ENCODE data around the gene RIBC1. TPM values are rescaled to one million over a fixed set of nuclear protein-coding genes. Genes with fewer than 3 reads are reported as not detected.
A peak's percentile ranks its signal among the peaks of the same experiment; 100 is the strongest.

Gene RIBC1
- total and polyA plus RNA-seq, 4 donors, result 6.0 to 12.7 (median 9.8) TPM

GRCh38 chrX:53422086-53422860 is 400 bp upstream of the RIBC1 start, which contains the start of gene SMC1A:
SMC1A (minus strand) TSS chrX:53422654; CDS start chrX:53422600, 54 bp downstream.
- 0 to 1% methylated on average over 58 to 75 of the region's 75 CpGs for WGBS, 2 donors
- peak within 1 kb of the TSS; percentile 89 to 92 for H3K9ac ChIP-seq (ENCODE audit: insufficient read depth in 1 of 2, low read length in 2 of 2)
- peak within 1 kb of the TSS; percentile 82 to 93 for H3K27ac ChIP-seq (ENCODE audit: low read depth in 1 of 2, low read length in 1 of 2)
- peak within 1 kb of the TSS; percentile 70 for H3K4me3 ChIP-seq
- H3K36me3 ChIP-seq (ENCODE audit: control insufficient read depth in 4 of 4, insufficient read depth in 4 of 4, low read length in 4 of 4), result peaks cover 0 to 4% (median 0%) of the 10 kb centered on the region in 4 donors
- peaks cover 0 to 15% (median 3%) of the 10 kb centered on the region in 5 donors for H3K4me1 ChIP-seq (ENCODE audit: control insufficient read depth in 5 of 5, insufficient read depth in 5 of 5, low read length in 5 of 5)
- no peak for TF ChIP-seq CTCF (IDR thresholded peaks at IDR 0.05; ENCODE audit: control extremely low read depth, extremely low read depth)
- DNase-seq (peak; percentile 97 to 99 (median 99)), ATAC-seq (ENCODE audit: insufficient read depth, low FRiP score) (peak; percentile 98)
- H3K9me3 ChIP-seq (ENCODE audit: control insufficient read depth in 4 of 4, insufficient read depth in 3 of 4, low read length in 3 of 4), result no peaks in the 10 kb centered on the region
- peaks cover 0 to 8% (median 5%) of the 10 kb centered on the region in 3 donors for H3K27me3 ChIP-seq (ENCODE audit: control insufficient read depth in 3 of 3, insufficient read depth in 3 of 3, low read length in 2 of 3)

- 94 to 98% methylated on average over 8 of the region's 8 CpGs for WGBS, 2 donors
- H3K4me3 ChIP-seq, result no peak overlapping the region
- peaks cover 0 to 11% (median 8%) of the 10 kb centered on the region in 4 donors for H3K36me3 ChIP-seq (ENCODE audit: control insufficient read depth in 4 of 4, insufficient read depth in 4 of 4, low read length in 4 of 4)
- DNase-seq (no peak), ATAC-seq (ENCODE audit: insufficient read depth, low FRiP score) (no peak)
- H3K27ac ChIP-seq (ENCODE audit: low read depth in 1 of 2, low read length in 1 of 2), result no peak overlapping the region
- no peak overlapping the region for H3K9ac ChIP-seq (ENCODE audit: insufficient read depth in 1 of 2, low read length in 2 of 2)
- peaks cover 0 to 31% (median 30%) of the 10 kb centered on the region in 3 donors for H3K27me3 ChIP-seq (ENCODE audit: control insufficient read depth in 3 of 3, insufficient read depth in 3 of 3, low read length in 2 of 3)
- H3K9me3 ChIP-seq (ENCODE audit: control insufficient read depth in 4 of 4, insufficient read depth in 3 of 4, low read length in 3 of 4), result peaks cover 0 to 1% (median 0%) of the 10 kb centered on the region in 4 donors
- H3K4me1 ChIP-seq (ENCODE audit: control insufficient read depth in 5 of 5, insufficient read depth in 5 of 5, low read length in 5 of 5), result no peaks in the 10 kb centered on the region
- TF ChIP-seq CTCF (IDR thresholded peaks at IDR 0.05; ENCODE audit: control extremely low read depth, extremely low read depth), result no peak
These were observed 7.1 kb downstream of the RIBC1 start for GRCh38 chrX:53429755-53430154.

- H3K27me3 ChIP-seq (ENCODE audit: control insufficient read depth in 3 of 3, insufficient read depth in 3 of 3, low read length in 2 of 3), result peaks cover 0 to 31% (median 30%) of the 10 kb centered on the region in 3 donors
- no peak for ATAC-seq (ENCODE audit: insufficient read depth, low FRiP score)
- H3K27ac ChIP-seq (ENCODE audit: low read depth in 1 of 2, low read length in 1 of 2), result no peak overlapping the region
- H3K4me1 ChIP-seq (ENCODE audit: control insufficient read depth in 5 of 5, insufficient read depth in 5 of 5, low read length in 5 of 5), result no peaks in the 10 kb centered on the region
- H3K36me3 ChIP-seq (ENCODE audit: control insufficient read depth in 4 of 4, insufficient read depth in 4 of 4, low read length in 4 of 4), result peaks cover 0 to 11% (median 8%) of the 10 kb centered on the region in 4 donors
- no peak for DNase-seq
- peaks cover 0 to 1% (median 0%) of the 10 kb centered on the region in 4 donors for H3K9me3 ChIP-seq (ENCODE audit: control insufficient read depth in 4 of 4, insufficient read depth in 3 of 4, low read length in 3 of 4)
- H3K4me3 ChIP-seq, result no peak overlapping the region
- no peak overlapping the region for H3K9ac ChIP-seq (ENCODE audit: insufficient read depth in 1 of 2, low read length in 2 of 2)
- 89 to 92% methylated on average over 9 of the region's 9 CpGs for WGBS, 2 donors
- no peak for TF ChIP-seq CTCF (IDR thresholded peaks at IDR 0.05; ENCODE audit: control extremely low read depth, extremely low read depth)
These were observed 7.6 kb downstream of the RIBC1 start for GRCh38 chrX:53430231-53430630.

Data from lung (tissue), 12 donors.